Hippocampal formation (tissue), 2 donors: ENCODE data around the gene ISL2.
A peak's percentile ranks its signal among the peaks of the same experiment; 100 is the strongest.
"Not testable (repeated sequence)": the region's sequence is repeated elsewhere in the genome, so short reads cannot be mapped to it uniquely, and the experiment has no call there.

Experiments used
- DNase-seq, 2 donors: peaks; one replicate each; lab custom pipeline; 2025; lab: John Stamatoyannopoulos, UW

ISL2 gene

GRCh38 chr15:76336254-76337058, at the start of gene ISL2:
Gene ISL2, plus strand, starts transcription at chr15:76336773. Its CDS starts 111 bp downstream, at chr15:76336884.
- peak; percentile 59 to 70 for DNase-seq

GRCh38 chr15:76289582-76289981, 47.0 kb upstream of the ISL2 start:
- no peak for DNase-seq

GRCh38 chr15:76293361-76293760, 43.2 kb upstream of the ISL2 start:
- DNase-seq, result no peak

GRCh38 chr15:76294463-76294862, 42.1 kb upstream of the ISL2 start:
- not testable (repeated sequence) for DNase-seq

- DNase-seq, result no peak
These were observed 39.7 kb upstream of the ISL2 start for GRCh38 chr15:76296849-76297248.

- DNase-seq, result not testable (repeated sequence)
These were observed 38.6 kb upstream of the ISL2 start for GRCh38 chr15:76297951-76298350.

- no peak for DNase-seq
These were observed 37.6 kb upstream of the ISL2 start for GRCh38 chr15:76298986-76299385.

- no peak for DNase-seq
These were observed 36.8 kb upstream of the ISL2 start for GRCh38 chr15:76299786-76300185.

GRCh38 chr15:76303909-76304308, 32.7 kb upstream of the ISL2 start:
- DNase-seq, result no peak

- no peak for DNase-seq
These were observed 26.8 kb upstream of the ISL2 start for GRCh38 chr15:76309601-76310330.

GRCh38 chr15:76310475-76311099, 26.0 kb upstream of the ISL2 start:
- DNase-seq, result no peak

GRCh38 chr15:76311100-76311953, 25.2 kb upstream of the ISL2 start, which contains the start of gene ETFA:
Gene ETFA, minus strand, starts transcription at chr15:76311469. Its CDS starts 81 bp downstream, at chr15:76311388.
- peak; percentile 81 for DNase-seq

- no peak for DNase-seq
These were observed 23.9 kb upstream of the ISL2 start for GRCh38 chr15:76312540-76313174.

- DNase-seq, result not testable (repeated sequence)
These were observed 23.4 kb upstream of the ISL2 start for GRCh38 chr15:76313175-76313567.

GRCh38 chr15:76313731-76314130, 22.8 kb upstream of the ISL2 start:
- no peak for DNase-seq

GRCh38 chr15:76320012-76320411, 16.6 kb upstream of the ISL2 start:
- no peak for DNase-seq

GRCh38 chr15:76321171-76321570, 15.4 kb upstream of the ISL2 start:
- no peak for DNase-seq

- DNase-seq, result no peak
These were observed 15.0 kb upstream of the ISL2 start for GRCh38 chr15:76321602-76322001.

GRCh38 chr15:76324066-76324465, 12.5 kb upstream of the ISL2 start:
- no peak for DNase-seq

GRCh38 chr15:76325704-76326103, 10.9 kb upstream of the ISL2 start:
- DNase-seq, result no peak
